Skin of body (tissue), 2 donors: Measurements from ENCODE around the gene TNRC6A. TPM values are rescaled to one million over a fixed set of nuclear protein-coding genes. Genes with fewer than 3 reads are reported as not detected.
"Not testable (repeated sequence)": the region's sequence is repeated elsewhere in the genome, so short reads cannot be mapped to it uniquely, and the experiment has no call there.

Experiments
- DNase-seq: peaks from one replicate; lab custom pipeline; 2025; lab: John Stamatoyannopoulos, UW
- total RNA-seq: library from RNA; depleted of rRNA; stranded (reverse); fragments of >200 nt; gene quantifications from one replicate; pipeline ENCODE4 v1.2.3, GENCODE V29; 2014

The TNRC6A gene
- total RNA-seq, 1 donor from 2014 or later = 57.6 TPM

DNA sequence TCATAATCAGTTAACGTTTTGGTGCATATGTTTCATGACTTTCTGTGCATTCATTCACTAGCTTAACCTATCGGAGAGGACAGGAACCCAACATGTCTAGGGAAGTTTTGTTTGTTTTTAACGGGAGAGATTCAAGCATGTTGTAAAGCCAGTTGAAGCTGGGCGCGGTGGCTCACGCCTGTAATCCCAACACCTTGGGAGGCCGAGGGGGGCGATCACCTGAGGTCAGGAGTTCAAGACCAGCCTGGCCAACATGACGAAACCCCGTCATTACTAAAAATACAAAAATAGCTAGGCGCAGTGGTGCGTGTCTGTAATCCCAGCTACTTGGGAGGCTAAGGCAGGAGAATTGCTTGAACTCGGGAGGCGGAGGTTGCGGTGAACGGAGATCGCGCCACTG lies 1.4 kb upstream of the TNRC6A start:
- DNase-seq = no peak

DNA sequence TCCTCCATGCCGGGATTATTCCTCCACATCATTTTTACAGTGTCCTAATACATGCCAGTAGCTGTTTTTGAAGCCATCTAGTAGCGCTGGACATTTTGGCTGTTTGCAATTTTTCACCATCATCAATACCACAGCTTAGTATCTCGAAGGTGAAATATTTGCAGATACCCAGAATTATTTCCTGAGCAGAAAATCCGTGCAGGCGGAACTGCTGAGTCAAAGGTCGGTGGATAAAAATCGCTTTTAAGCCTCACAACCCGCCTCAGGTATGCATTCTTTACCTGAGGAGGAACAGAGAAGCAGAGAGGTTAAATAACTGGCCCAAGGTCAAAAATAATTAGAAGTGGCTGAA lies 584 bp upstream of the TNRC6A start:
- no peak for DNase-seq

DNA sequence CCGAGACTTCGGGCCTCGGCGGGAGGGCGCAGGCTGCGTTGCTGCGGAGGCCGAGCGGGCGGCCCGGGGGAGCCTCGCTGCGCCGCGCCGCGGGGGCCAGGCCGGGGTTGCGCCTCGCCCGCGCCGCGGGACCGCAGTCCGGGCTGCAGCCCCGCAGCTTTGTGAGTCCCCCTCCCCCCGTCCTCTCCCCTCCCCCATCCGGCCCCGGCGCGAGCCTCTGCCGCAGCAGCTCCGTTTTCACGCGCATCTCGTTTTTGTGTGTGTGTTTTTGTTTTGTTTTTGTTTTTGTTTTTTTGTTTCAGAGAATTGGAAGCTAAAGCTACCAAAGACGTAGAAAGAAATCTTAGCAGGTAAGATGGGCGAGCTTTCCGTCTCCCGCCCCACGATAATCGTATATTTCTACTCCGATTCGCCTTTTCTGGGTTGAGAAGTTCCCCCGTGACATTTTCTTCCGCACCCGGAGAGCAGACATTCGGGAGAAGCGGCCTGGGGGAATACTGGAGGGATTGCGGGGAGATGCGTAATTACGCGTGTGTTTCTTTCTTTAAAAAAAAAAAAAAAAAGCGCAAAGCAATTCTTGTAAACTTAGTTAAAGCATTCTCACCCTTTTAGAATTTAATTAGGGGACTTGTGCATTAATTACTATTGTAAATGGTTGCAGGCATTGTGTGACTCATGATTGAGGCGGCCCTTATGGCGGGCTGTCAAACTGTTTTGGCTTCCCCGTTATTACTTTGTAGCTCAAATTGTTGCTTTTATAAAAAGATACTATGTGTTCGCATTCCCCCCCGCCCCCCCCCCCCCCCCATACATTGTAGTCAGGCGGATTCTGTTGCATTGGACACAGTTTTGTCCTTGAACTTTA lies 732 bp downstream of the TNRC6A start:
- DNase-seq = peak; percentile 63

DNA sequence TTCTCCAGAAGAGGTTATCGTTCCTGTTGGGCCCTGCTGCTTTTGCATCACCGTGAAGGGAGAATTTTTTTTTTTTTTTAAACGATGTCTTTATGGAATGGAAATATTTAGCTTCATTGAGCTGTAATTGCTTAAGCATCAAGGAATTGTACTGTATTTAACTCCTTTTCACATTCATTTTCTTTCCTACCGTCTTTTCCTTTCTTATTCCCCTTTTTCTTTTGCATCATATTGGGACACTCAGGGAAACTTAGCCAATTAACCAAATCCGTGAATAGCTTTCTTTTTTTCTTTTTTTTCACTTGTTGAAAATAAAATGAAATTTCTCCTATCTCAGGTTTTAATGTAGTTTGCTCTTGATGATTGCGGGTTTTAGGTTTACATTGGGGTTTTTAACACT lies 1.5 kb downstream of the TNRC6A start:
- peak; percentile 8 for DNase-seq

DNA sequence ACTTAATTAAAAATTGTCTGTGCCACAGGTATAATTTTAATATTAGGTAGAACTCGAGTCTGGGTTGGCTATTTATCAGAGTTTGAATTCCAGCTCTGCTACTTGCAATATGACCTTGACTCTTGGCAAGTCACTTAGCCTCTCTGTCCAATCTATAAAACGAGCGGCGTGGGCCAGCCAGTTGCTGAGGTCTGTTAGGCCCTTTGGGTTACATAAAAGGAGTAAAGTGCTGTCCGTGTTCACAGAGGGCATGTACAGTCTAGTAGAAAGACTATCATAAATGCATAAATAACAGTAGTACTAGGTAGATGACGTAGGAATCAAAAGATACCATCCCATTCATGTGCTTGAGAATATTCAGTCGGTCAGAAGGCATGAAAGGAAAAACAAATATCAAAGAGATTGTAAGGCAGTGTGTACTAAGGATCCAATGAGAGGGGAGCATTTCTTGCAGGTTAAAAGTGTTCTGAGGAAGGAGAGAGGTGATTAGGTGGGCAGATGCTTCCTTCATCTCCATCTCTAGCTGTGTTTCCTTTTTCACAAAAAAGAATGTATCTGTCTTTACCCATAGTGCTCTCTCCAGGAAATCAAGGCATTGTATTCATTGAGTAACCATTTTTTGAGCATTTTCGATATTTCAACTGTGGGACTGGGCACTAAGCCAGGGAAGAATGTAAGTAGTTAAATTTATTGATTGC lies 2.4 kb downstream of the TNRC6A start:
- DNase-seq = no peak

DNA sequence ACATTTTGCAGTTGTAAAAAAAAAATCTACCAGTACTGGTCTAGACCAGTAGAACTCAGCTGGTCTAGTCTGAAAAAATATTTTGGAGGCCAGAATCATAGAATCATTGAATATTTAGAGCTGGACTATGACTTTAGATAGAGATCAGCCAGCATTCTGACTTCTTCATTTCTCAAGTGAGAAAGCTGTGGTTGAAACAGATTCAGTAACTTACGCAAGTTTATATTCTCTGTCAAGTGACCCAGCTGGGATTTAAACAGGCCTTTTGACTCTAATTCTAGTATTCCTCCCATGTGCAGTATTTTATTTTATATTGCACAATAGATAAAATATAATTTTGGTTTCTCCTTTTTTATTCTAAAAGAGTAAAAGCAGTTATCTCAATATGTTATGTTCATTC lies 4.9 kb downstream of the TNRC6A start:
- no peak for DNase-seq

DNA sequence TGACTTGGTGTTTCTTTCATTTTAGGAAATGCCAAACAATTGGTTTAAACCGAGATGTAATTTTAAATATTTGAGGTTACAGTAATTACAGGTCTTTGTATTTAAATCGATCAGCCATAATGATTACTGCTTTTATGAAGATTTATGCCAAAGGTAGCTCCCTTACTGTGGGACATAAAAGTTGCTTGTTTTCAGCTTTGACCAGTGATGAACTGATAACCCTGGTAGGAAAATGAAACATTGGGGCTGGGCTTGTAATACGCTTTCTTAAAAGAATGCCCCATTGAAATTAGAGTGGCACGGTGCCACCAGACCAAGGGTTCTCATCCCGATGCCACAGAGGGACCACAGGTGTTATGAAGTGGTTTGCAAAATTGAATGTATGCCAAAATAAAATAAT lies 7.3 kb downstream of the TNRC6A start:
- no peak for DNase-seq

DNA sequence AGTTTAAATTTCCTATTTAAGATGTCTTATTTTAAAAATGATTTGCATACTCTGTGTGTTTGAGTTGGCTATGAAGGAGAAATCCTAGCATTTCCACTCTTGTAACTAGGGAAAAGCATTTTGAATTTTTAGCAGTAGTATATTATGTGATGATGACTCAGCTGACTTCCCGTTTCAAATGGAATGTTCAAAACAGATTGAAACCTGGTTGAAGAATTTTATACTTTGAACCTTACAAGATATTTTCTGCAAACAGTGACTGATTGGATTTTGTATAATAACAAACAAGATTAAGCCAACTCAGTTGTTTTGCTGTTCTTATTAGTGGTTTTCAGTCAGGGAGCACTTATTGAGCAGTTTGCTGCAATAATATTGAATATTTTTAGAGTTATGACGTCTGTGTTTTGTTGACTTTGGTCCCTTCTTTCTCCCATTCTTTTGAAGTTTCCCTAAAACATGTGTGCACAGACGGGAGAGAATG lies 8.0 kb downstream of the TNRC6A start:
- DNase-seq = no peak

DNA sequence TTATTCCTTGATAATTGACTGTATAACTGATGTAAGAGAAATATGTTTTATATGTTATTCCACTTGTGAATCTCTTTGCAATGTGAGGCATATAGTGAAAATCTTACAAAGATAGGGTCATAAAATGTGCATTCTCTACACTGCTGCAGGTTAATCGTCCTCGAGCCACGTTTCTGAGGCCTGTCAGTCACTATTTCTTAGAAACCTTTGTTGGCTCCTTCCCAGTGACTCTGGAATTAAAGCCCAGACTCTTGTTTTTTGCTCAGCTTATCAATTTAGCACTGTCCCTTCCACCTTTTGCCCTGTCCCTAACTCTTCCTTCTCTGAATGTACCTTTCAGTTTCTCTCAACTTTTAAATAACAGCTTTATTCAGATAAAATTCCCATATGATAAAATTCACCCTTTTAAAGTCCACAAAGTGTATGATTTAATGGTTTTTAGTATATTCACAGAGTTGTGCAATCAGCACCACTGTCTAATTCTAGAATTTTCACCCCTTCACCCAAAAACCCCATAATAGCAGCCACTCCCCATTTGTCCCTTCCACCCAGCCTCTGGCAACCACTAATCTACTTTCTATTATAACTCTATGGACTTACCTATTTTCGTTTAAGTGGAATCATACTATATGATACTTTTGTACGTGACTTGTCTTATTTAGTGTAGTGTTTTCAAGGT lies 8.6 kb downstream of the TNRC6A start:
- no peak for DNase-seq

DNA sequence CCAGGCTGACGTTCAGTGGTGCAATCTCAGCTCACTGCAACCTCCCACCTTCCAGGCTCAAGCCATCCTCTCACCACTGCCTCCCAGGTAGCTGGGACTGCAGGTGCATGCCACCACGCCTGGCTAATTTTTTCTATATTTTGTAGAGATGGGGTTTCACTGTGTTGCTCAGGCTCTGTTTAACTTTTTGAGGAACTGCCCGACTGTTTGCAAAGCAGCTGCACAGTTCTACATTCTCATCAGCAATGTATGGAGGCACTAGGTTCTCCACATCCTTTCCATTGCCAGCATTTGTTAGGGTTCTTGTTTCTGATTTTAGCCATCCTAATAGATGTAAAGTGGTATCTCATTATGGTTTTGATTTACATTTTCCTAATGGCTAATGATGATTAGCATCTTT lies 9.4 kb downstream of the TNRC6A start:
- no peak for DNase-seq

DNA sequence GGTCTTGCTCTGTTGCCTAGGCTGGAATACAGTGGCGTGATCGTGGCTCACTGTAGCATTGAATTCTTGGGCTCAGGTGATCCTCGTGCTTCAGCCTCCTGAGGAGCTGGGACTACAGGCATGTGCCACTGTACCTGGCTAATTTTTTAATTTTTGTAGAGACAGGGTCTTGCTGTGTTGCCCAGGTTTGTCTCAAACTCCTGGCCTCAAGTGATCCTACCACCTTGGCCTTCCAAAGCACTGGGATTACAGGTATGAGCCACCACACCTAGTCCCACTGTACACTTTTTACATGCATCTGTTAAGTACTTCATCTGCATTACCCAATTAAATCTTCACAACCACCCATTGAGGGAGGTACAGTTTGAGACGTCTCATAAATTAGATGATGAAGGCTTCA lies 12.4 kb downstream of the TNRC6A start:
- DNase-seq = no peak

DNA sequence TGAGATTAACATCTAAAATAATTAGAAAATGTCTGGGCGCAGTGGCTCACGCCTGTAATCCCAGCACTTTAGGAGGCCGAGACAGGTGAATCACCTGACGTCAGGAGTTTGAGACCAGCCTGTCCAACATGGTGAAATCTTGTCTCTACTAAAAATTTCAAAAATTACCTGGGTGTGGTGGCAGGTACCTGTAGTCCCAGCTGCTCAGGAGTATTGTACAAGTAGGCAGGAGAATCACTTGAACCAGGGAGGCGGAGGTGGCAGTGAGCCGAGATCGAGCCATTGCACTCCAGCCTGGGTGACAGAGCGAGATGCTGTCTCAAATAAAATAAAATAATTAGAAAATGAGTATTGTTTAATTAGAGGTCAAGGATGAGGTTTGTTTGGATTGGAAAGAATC lies 13.2 kb downstream of the TNRC6A start:
- not testable (repeated sequence) for DNase-seq

DNA sequence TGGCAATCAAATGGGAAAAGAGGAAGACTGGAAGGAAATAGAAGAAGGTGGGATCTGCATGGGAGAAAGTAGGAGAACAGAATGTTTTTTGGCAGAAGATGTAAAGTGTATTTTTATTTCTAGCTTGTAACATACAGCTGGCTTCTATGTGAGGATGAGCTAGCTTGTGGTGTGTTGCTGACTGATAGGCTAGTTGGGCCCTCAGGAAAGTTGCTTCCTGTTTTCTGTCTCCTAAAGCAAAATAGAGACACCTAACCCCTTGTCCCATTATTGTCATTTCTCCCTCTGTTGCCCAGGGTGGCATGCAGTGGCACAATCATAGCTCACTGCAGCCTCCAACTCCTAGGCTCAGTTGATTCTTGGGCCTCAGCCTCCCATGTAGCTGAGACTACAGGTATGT lies 15.9 kb downstream of the TNRC6A start:
- no peak for DNase-seq

DNA sequence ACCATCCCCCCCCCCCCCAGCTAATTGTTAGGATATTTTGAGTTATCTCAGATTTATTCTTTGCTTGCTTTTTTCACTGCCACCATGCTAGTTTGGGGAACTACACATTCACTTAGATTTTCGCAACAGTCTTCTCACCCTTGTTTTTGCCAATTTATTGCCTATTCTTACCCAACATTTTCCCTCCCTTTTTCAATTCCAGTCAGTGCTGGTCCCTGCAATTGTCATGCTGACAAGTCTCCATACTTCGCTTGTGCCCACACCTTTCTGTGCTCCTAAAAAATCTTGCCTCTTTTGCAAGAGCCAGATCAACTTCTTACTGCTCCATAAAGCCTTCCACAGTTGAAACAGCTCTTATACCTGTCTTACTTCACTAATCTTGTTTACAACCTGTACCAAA lies 16.3 kb downstream of the TNRC6A start:
- DNase-seq = no peak

DNA sequence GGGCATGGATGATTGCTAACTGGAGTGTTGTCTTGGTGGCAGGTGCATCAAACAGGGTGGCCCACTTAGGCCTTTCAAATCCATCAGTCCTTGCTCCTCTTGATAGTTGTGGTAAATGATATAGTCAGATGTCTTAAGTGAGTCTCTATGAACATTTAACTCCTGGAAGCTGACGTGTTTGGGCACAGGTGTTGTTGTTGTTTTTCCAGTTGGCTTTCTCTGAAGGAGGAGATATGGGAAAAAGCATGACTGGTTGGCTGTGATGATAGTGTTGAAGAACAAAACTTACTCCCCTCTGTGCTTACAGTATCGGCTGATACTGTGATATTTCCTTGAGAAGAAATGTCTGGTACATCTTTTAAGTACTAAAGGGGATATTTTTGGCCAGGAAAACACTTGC lies 18.0 kb downstream of the TNRC6A start:
- no peak for DNase-seq

DNA sequence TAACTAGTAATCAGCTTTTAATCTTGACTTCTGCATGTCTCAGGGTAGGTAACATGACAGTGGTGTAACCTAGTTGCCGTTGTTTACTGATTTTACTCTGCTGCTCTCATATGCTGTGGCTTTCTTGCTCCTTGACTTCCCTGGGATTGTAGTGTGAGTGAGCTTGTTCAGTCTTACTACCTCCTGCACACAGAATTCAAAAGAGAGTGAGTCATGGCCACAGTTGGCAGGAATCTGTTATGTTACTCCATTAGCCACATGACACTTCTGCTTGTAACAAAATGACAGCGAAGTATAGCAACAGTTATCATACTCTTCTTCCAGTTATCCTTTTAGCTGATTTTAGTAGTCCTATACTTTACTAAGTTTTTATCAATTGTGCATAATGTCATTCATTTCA lies 18.8 kb downstream of the TNRC6A start:
- no peak for DNase-seq

DNA sequence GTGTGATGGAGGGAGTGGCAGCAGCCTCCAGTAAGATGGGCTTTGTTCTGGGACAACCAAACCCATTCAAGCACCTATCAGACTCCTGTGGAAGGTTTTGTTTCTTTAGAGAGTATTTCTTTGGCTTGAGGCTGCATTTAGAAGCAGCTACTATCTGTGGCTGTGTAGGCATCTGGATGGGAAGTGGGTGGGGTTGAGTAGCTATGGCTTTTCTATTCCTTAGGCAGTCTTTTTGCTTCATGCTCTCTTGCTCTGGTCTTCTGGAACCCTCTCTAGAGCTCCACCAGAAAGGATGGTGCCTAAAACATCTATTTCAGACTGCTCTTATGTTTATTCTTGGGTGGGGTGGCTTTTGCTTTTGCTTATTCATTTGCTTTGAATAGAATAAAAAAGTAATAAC lies 19.9 kb downstream of the TNRC6A start:
- DNase-seq = no peak

DNA sequence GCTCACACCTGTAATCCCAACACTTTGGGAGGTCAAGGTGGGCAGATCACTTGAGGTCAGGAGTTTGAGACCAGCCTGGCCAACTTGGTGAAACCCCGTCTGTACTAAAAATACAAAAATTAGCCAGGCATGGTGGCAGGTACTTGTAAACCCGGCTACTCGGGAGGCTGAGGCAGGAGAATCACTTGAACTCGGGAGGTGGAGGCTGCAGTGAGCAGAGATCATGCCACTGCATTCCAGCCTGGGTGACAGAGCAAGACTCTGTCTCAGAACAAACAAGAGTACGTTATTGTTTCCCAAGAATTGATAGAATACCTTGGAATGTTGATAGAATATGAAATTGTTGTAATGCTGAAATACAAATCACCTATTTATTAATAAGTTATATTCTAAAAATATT lies 20.4 kb downstream of the TNRC6A start:
- not testable (repeated sequence) for DNase-seq

DNA sequence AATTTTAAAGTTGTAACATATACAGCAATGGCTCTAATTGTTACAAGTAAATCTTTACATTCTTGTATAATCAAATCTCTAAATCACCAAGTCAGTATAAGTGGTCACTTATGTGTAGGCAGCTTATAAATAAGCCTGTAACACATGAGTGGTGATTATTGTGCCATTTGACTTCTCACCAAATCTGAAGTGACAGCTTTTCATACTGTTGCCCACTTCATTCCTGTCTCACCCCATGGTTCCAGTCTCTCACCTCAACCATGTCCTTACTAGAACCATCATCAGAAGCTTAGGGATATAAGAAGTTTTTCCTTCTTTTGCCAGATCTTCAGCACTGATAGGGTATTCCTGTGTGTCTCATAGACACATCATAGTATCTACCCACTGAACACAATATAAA lies 23.5 kb downstream of the TNRC6A start:
- no peak for DNase-seq

DNA sequence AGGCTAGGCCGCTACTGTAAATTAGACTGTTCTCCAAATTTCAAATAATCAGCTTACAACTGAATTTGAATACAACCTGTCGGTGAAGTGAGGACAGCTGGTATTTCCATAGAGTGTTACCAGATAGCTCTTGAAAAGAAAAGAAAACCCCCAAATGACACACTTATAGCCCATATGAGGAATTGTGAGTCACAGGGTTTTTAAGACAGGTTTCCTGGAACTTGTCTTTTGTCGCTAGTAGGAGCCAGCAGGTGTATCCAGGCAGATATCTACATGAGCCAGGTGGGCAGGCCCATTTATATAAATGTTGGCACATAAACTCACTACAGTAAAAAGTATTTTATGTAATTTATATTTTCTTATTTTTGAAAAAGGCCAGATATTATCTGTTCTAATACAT lies 24.0 kb downstream of the TNRC6A start:
- DNase-seq = no peak

DNA sequence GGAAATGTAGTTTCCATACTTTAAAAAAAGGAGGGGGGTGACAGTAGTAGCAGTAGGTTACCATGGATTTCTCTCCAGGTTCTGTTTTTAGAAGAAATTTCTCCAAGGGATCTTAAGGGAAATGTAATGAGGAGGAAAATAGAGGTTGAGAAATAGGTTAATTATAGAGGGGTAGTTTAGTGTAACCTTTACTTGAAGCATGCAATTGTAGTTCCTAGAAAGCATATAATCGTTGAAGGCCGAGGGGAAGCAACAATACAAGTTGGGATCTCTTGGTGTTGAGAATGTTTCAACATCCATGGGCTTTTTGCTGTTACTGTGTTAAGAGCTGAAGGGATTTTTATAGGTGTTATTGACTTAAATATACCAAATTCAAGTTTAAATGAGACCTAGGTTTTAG lies 25.1 kb downstream of the TNRC6A start:
- no peak for DNase-seq

DNA sequence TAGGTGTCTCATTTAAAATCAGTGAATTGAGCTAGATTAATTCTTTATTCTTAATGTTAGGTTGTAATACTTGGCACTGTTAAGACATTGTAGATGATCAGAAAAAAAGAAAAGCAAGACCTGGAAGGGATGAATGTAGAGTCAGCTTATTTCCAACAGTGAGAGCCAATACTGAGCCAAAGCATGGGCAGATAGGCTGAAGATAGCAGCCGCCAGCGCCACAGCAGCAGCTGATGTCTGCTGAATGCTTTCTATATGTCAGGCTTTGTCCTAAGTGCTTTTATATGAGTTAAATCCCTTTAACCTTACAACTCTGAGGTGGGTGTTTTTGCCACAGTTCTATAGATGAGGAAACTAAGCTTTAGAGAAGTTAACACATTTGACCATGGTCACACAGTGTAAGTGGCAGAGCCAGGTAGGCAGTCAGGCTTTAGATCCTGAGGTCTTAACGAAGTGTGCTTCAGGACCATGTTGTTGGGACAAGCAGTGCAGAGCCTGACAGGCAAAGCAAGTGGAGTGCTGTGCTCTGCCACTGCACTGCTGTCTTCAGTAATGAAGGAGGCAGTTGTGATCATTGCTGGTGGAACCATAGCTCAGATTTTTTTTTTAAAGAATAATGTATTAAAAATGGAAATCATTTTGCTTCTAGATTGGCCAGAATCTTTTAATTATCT lies 25.9 kb downstream of the TNRC6A start:
- no peak for DNase-seq
